HL-60 (cell line): ENCODE measurements around the gene TANGO6.

ENCODE experiments used
- DNase-seq, 2 experiments: peaks; one replicate each; pipeline ENCODE4 v3.0.0-alpha.2; 2010 to 2020; ENCODE audit warnings: low read depth in 1 of 2, low spot score in 1 of 2
- H3K27ac ChIP-seq: fragments of 250-450 bp; sonication (Bioruptor Pico); replicated peaks from 2 replicates; pipeline ENCODE4 v1.5.1; 2020; ENCODE audit warnings: mild to moderate bottlenecking, moderate library complexity
- H3K27me3 ChIP-seq: fragments of 250-450 bp; sonication (Bioruptor Pico); 2 replicates; pipeline ENCODE4 v1.5.1; 2021; ENCODE audit warnings: mild to moderate bottlenecking, moderate library complexity; ENCODE audit not compliant: insufficient read depth, poor library complexity, severe bottlenecking
- H3K4me3 ChIP-seq: replicated peaks from 2 replicates; pipeline ENCODE4 v1.5.1; 2011; ENCODE audit warnings: mild to moderate bottlenecking, control low read depth, low read length; ENCODE audit not compliant: insufficient read depth
- CTCF ChIP-seq: IDR thresholded peaks from one replicate; pipeline ENCODE4 v1.5.1; 2011; ENCODE audit warnings: low read length, control low read depth, inconsistent platforms; ENCODE audit not compliant: insufficient read depth
- GABPA ChIP-seq: IDR thresholded peaks from 2 replicates; pipeline ENCODE4 v1.6.1; 2012; ENCODE audit warnings: low read depth
- POLR2AphosphoS5 ChIP-seq: IDR thresholded peaks from 2 replicates; pipeline ENCODE4 v1.6.1; 2012; ENCODE audit warnings: low read depth
- SPI1 ChIP-seq: IDR thresholded peaks from 2 replicates; pipeline ENCODE4 v1.6.1; 2012; ENCODE audit warnings: low read depth, mild to moderate bottlenecking, borderline replicate concordance
- TF ChIP-seq, protein P1 (sequence below): IDR thresholded peaks from 2 replicates; pipeline ENCODE4 v1.6.1; 2012; ENCODE audit warnings: low read depth; ENCODE audit not compliant: insufficient replicate concordance

TANGO6 gene

DNA sequence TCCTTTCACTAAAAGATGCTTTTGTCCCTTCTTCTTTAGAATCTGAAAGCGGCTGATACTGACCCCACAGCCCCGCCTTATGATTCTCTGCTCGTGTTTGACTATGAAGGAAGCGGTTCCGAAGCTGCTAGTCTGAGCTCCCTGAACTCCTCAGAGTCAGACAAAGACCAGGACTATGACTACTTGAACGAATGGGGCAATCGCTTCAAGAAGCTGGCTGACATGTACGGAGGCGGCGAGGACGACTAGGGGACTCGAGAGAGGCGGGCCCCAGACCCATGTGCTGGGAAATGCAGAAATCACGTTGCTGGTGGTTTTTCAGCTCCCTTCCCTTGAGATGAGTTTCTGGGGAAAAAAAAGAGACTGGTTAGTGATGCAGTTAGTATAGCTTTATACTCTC lies 10.1 kb upstream of the TANGO6 start:
- no peaks in the 10 kb centered on the region for H3K27me3 ChIP-seq
- no peak overlapping the region for H3K4me3 ChIP-seq
- no peak for TF ChIP-seq CTCF
- TF ChIP-seq, protein P1, sequence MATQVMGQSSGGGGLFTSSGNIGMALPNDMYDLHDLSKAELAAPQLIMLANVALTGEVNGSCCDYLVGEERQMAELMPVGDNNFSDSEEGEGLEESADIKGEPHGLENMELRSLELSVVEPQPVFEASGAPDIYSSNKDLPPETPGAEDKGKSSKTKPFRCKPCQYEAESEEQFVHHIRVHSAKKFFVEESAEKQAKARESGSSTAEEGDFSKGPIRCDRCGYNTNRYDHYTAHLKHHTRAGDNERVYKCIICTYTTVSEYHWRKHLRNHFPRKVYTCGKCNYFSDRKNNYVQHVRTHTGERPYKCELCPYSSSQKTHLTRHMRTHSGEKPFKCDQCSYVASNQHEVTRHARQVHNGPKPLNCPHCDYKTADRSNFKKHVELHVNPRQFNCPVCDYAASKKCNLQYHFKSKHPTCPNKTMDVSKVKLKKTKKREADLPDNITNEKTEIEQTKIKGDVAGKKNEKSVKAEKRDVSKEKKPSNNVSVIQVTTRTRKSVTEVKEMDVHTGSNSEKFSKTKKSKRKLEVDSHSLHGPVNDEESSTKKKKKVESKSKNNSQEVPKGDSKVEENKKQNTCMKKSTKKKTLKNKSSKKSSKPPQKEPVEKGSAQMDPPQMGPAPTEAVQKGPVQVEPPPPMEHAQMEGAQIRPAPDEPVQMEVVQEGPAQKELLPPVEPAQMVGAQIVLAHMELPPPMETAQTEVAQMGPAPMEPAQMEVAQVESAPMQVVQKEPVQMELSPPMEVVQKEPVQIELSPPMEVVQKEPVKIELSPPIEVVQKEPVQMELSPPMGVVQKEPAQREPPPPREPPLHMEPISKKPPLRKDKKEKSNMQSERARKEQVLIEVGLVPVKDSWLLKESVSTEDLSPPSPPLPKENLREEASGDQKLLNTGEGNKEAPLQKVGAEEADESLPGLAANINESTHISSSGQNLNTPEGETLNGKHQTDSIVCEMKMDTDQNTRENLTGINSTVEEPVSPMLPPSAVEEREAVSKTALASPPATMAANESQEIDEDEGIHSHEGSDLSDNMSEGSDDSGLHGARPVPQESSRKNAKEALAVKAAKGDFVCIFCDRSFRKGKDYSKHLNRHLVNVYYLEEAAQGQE: no peak
- TF ChIP-seq SPI1: no peak
- no peak for TF ChIP-seq GABPA
- no peak for TF ChIP-seq POLR2AphosphoS5
- H3K27ac ChIP-seq: no peak overlapping the region
- DNase-seq: no peak

DNA sequence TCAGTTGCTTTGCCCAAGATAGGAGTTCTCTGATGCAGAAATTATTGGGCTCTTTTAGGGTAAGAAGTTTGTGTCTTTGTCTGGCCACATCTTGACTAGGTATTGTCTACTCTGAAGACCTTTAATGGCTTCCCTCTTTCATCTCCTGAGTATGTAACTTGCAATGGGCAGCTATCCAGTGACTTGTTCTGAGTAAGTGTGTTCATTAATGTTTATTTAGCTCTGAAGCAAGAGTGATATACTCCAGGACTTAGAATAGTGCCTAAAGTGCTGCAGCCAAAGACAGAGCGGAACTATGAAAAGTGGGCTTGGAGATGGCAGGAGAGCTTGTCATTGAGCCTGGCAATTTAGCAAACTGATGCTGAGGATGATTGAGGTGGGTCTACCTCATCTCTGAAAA lies 8.8 kb upstream of the TANGO6 start:
- TF ChIP-seq GABPA (no peak), POLR2AphosphoS5 (no peak), CTCF (no peak), SPI1 (no peak)
- TF ChIP-seq, protein P1: no peak
- H3K27ac ChIP-seq: no peak overlapping the region
- H3K4me3 ChIP-seq: no peak overlapping the region
- no peak for DNase-seq
- H3K27me3 ChIP-seq: no peaks in the 10 kb centered on the region

DNA sequence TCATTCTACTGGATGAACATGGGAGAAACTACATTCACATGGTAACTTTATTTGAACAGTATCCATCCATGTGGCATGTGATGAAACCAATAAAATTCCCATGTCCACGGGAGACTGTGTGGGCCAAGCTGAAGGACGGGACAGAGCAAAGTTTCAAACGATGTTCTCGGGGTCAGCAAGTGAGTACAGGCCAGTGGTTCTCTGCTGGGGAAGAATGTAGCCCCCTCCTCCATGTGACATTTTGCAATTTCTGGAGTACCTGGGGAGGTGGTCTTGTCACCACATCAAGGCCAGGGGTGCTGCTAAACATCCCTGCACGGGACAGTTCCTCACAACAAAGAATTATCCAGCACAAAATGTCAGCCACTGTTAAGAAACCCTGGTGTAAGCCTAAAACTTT lies 7.4 kb upstream of the TANGO6 start:
- TF ChIP-seq GABPA (no peak), POLR2AphosphoS5 (no peak), SPI1 (no peak), CTCF (no peak)
- TF ChIP-seq, protein P1: no peak
- no peak for DNase-seq
- no peaks in the 10 kb centered on the region for H3K27me3 ChIP-seq

More for the DNA sequence above, 7.4 kb upstream of the TANGO6 start:
- no peak overlapping the region for H3K4me3 ChIP-seq
- no peak overlapping the region for H3K27ac ChIP-seq
